ENCODE measurements around the gene HERC2. TPM values are rescaled to one million over a fixed set of nuclear protein-coding genes. Genes with fewer than 3 reads are reported as not detected.
"Not testable (repeated sequence)": the region's sequence is repeated elsewhere in the genome, so short reads cannot be mapped to it uniquely, and the experiment has no call there.

Gene HERC2
- total RNA-seq, 4 donors from 2014 or later: 74.1 to 106 (median 88.7) TPM

GRCh38 chr15:28140062-28140461 lies 181.9 kb downstream of the HERC2 start:
- TF ChIP-seq EP300 (IDR thresholded peaks at IDR 0.05) (no peak), POLR2A (IDR thresholded peaks at IDR 0.05) (no peak)
- no peak for DNase-seq (ENCODE audit: low spot score in 2 of 2)
- WGBS, 2 donors: 90 to 94% methylated on average over 6 of the region's 6 CpGs
- Histone ChIP-seq H3K4me1 (no peaks in the 10 kb centered on the region), H3K4me3 (no peak overlapping the region), H3K36me3 (peaks cover 0 to 69% (median 4%) of the 10 kb centered on the region in 3 donors), H3K27ac (no peak overlapping the region), H3K9me3 (no peaks in the 10 kb centered on the region), H3K27me3 (no peaks in the 10 kb centered on the region)

GRCh38 chr15:28137408-28138039 lies 184.5 kb downstream of the HERC2 start:
- H3K27ac ChIP-seq; H3K27me3 ChIP-seq; H3K4me3 ChIP-seq; H3K4me1 ChIP-seq; H3K9me3 ChIP-seq; DNase-seq (ENCODE audit: low spot score in 2 of 2): not testable (repeated sequence)
- WGBS, 2 donors: 84 to 86% methylated on average over 9 of the region's 9 CpGs
- peaks cover under 1 to 63% (median 4%) of the 10 kb centered on the region in 3 donors for H3K36me3 ChIP-seq

- not testable (repeated sequence) for H3K27me3 ChIP-seq; H3K27ac ChIP-seq; H3K9me3 ChIP-seq; DNase-seq (ENCODE audit: low spot score in 2 of 2); H3K4me1 ChIP-seq; H3K4me3 ChIP-seq
- WGBS, 2 donors: 77 to 83% methylated on average over 6 of the region's 6 CpGs
- H3K36me3 ChIP-seq: peaks cover 0 to 63% (median 4%) of the 10 kb centered on the region in 3 donors
Observed at GRCh38 chr15:28136236-28136904, 185.6 kb downstream of the HERC2 start.

GRCh38 chr15:28133281-28133680 lies 188.7 kb downstream of the HERC2 start:
- no peak overlapping the region for H3K4me3 ChIP-seq
- no peak for TF ChIP-seq POLR2A (IDR thresholded peaks at IDR 0.05)
- TF ChIP-seq EP300 (IDR thresholded peaks at IDR 0.05): no peak
- no peak for TF ChIP-seq CTCF (IDR thresholded peaks at IDR 0.05)
- no peaks in the 10 kb centered on the region for H3K9me3 ChIP-seq
- H3K27ac ChIP-seq: no peak overlapping the region
- DNase-seq (ENCODE audit: low spot score in 2 of 2): no peak
- peaks cover 0 to 9% (median 0%) of the 10 kb centered on the region in 4 donors for H3K4me1 ChIP-seq
- no peaks in the 10 kb centered on the region for H3K27me3 ChIP-seq
- H3K36me3 ChIP-seq: peaks cover 0 to 63% (median 4%) of the 10 kb centered on the region in 3 donors

- 79 to 82% methylated on average over 21 of the region's 21 CpGs for WGBS, 2 donors
- H3K4me1 ChIP-seq: peaks cover 0 to 9% (median 0%) of the 10 kb centered on the region in 4 donors
- TF ChIP-seq CTCF (IDR thresholded peaks at IDR 0.05) (no peak), POLR2A (IDR thresholded peaks at IDR 0.05) (no peak), EP300 (IDR thresholded peaks at IDR 0.05) (no peak)
- H3K27ac ChIP-seq: no peak overlapping the region
- no peak overlapping the region for H3K4me3 ChIP-seq
- H3K36me3 ChIP-seq: peaks cover 0 to 67% (median 4%) of the 10 kb centered on the region in 3 donors
- DNase-seq (ENCODE audit: low spot score in 2 of 2): no peak
- H3K9me3 ChIP-seq: no peaks in the 10 kb centered on the region
- no peaks in the 10 kb centered on the region for H3K27me3 ChIP-seq
Observed at GRCh38 chr15:28132524-28133275, 189.3 kb downstream of the HERC2 start.

GRCh38 chr15:28131946-28132345 lies 190.0 kb downstream of the HERC2 start:
- no peak for TF ChIP-seq EP300 (IDR thresholded peaks at IDR 0.05)
- no peak for TF ChIP-seq CTCF (IDR thresholded peaks at IDR 0.05)
- no peak for DNase-seq (ENCODE audit: low spot score in 2 of 2)

More at GRCh38 chr15:28131946-28132345, 190.0 kb downstream of the HERC2 start:
- Histone ChIP-seq H3K27ac (no peak overlapping the region), H3K27me3 (no peaks in the 10 kb centered on the region), H3K4me1 (peaks cover 0 to 9% (median 0%) of the 10 kb centered on the region in 4 donors), H3K4me3 (no peak overlapping the region), H3K9me3 (no peaks in the 10 kb centered on the region), H3K36me3 (peaks cover 0 to 74% (median 4%) of the 10 kb centered on the region in 3 donors)
- whole genome bisulfite sequencing, 2 donors: 84 to 87% methylated on average over 13 of the region's 13 CpGs

All from tibial nerve (tissue), 4 donors.